GM19023 (cell line): Measurements from ENCODE around the gene USB1.
"Not testable (repeated sequence)": the region's sequence is repeated elsewhere in the genome, so short reads cannot be mapped to it uniquely, and the experiment has no call there.

Source experiments
- ATAC-seq: cut with Tn5 transposase; IDR thresholded peaks from one replicate; pipeline ENCODE4 v1.9.1; 2021; ENCODE audit warnings: mild to moderate bottlenecking, moderate library complexity; ENCODE audit not compliant: unreplicated experiment

The USB1 gene

GRCh38 chr16:57969451-57970123, 31.6 kb upstream of the USB1 start:
- no peak for ATAC-seq

GRCh38 chr16:57970319-57970718, 30.9 kb upstream of the USB1 start:
- no peak for ATAC-seq

- ATAC-seq = no peak
Observed at GRCh38 chr16:57970970-57971369, 30.2 kb upstream of the USB1 start, which contains the start of gene CNGB1. CNGB1 (minus strand) TSS chr16:57971128; CDS start chr16:57967286, 3,842 bp downstream.

GRCh38 chr16:57971848-57972247, 29.4 kb upstream of the USB1 start:
- no peak for ATAC-seq

- ATAC-seq = no peak
Observed at GRCh38 chr16:57972306-57972705, 28.9 kb upstream of the USB1 start.

GRCh38 chr16:57976331-57976796, 24.8 kb upstream of the USB1 start:
- ATAC-seq = no peak

- no peak for ATAC-seq
Observed at GRCh38 chr16:57977418-57978069, 23.7 kb upstream of the USB1 start.

GRCh38 chr16:57978070-57978465, 23.1 kb upstream of the USB1 start:
- not testable (repeated sequence) for ATAC-seq

- no peak for ATAC-seq
Observed at GRCh38 chr16:57979006-57979585, 22.1 kb upstream of the USB1 start.

- ATAC-seq = no peak
Observed at GRCh38 chr16:57981636-57982035, 19.6 kb upstream of the USB1 start.

GRCh38 chr16:57982385-57982784, 18.8 kb upstream of the USB1 start:
- ATAC-seq = no peak

GRCh38 chr16:57984443-57985203, 16.6 kb upstream of the USB1 start:
- peak; percentile 71 for ATAC-seq

- ATAC-seq = no peak
Observed at GRCh38 chr16:57985204-57986181, 15.7 kb upstream of the USB1 start.

- no peak for ATAC-seq
Observed at GRCh38 chr16:57986196-57986595, 15.0 kb upstream of the USB1 start.

GRCh38 chr16:57987441-57988177, 13.6 kb upstream of the USB1 start:
- no peak for ATAC-seq

GRCh38 chr16:57988929-57989328, 12.3 kb upstream of the USB1 start:
- ATAC-seq = no peak

GRCh38 chr16:57991551-57992059, 9.6 kb upstream of the USB1 start:
- ATAC-seq = no peak

GRCh38 chr16:57992084-57992483, 9.1 kb upstream of the USB1 start:
- ATAC-seq = no peak

- ATAC-seq = no peak
Observed at GRCh38 chr16:57993438-57993837, 7.8 kb upstream of the USB1 start.
